GM23248 (cell line): ENCODE data around the gene ANGPTL4. TPM values are rescaled to one million over a fixed set of nuclear protein-coding genes. Genes with fewer than 3 reads are reported as not detected.
"Not testable (repeated sequence)": the region's sequence is repeated elsewhere in the genome, so short reads cannot be mapped to it uniquely, and the experiment has no call there.

ENCODE experiments used
- DNase-seq: peaks from one replicate; pipeline ENCODE4 v3.0.0-alpha.2; 2015
- H2AFZ ChIP-seq: fragments of 200-600 bp; sonication (generic); 2 replicates; pipeline ENCODE4 v1.6.1; 2016; ENCODE audit warnings: antibody characterized with exemption
- H3F3A ChIP-seq: fragments of 200-600 bp; sonication (generic); 2 replicates; pipeline ENCODE4 v1.6.1; 2016; ENCODE audit warnings: mild to moderate bottlenecking, antibody characterized with exemption, mixed run types; ENCODE audit not compliant: insufficient read depth
- H3K27ac ChIP-seq: fragments of 200-600 bp; sonication (generic); 2 replicates; pipeline ENCODE4 v1.5.1; 2016; ENCODE audit warnings: mild to moderate bottlenecking
- H3K27me3 ChIP-seq: fragments of 200-600 bp; sonication (generic); replicated peaks from 2 replicates; pipeline ENCODE4 v1.6.1; 2016; ENCODE audit warnings: mild to moderate bottlenecking; ENCODE audit not compliant: insufficient read depth
- H3K36me3 ChIP-seq: fragments of 200-600 bp; sonication (generic); 2 replicates; pipeline ENCODE4 v1.6.1; 2016; ENCODE audit warnings: low read depth, mild to moderate bottlenecking
- H3K4me1 ChIP-seq: fragments of 200-600 bp; sonication (generic); 2 replicates; pipeline ENCODE4 v1.6.1; 2016; ENCODE audit warnings: mild to moderate bottlenecking; ENCODE audit not compliant: insufficient read depth
- H3K4me2 ChIP-seq: fragments of 200-600 bp; sonication (generic); one replicate; pipeline ENCODE4 v1.6.1; 2016; ENCODE audit warnings: mild to moderate bottlenecking; ENCODE audit not compliant: unreplicated experiment
- H3K4me3 ChIP-seq: fragments of 200-600 bp; sonication (generic); 2 replicates; pipeline ENCODE4 v1.5.1; 2016; ENCODE audit warnings: mild to moderate bottlenecking
- H3K79me2 ChIP-seq: fragments of 200-600 bp; sonication (generic); 2 replicates; pipeline ENCODE4 v1.6.1; 2016; ENCODE audit warnings: mild to moderate bottlenecking; ENCODE audit not compliant: insufficient read depth
- H3K9ac ChIP-seq: fragments of 200-600 bp; sonication (generic); 2 replicates; pipeline ENCODE4 v1.6.1; 2016; ENCODE audit warnings: mild to moderate bottlenecking
- H3K9me2 ChIP-seq: fragments of 200-600 bp; sonication (generic); 2 replicates; pipeline ENCODE4 v1.6.1; 2016; ENCODE audit warnings: mixed run types, mild to moderate bottlenecking, moderate library complexity; ENCODE audit not compliant: insufficient read depth
- H3K9me3 ChIP-seq: fragments of 200-600 bp; sonication (generic); one replicate; pipeline ENCODE4 v1.6.1; 2017; ENCODE audit warnings: low read depth
- H4K20me1 ChIP-seq: fragments of 200-600 bp; sonication (generic); 2 replicates; pipeline ENCODE4 v1.6.0; 2016; ENCODE audit not compliant: insufficient read depth
- EZH2 ChIP-seq: fragments of 200-600 bp; sonication (generic); IDR thresholded peaks from 2 replicates; pipeline ENCODE4 v1.6.1; 2018; ENCODE audit warnings: antibody characterized with exemption, mild to moderate bottlenecking; ENCODE audit not compliant: insufficient read depth, poor library complexity, severe bottlenecking
- EZH2phosphoT487 ChIP-seq: fragments of 200-600 bp; sonication (generic); IDR thresholded peaks from 2 replicates; pipeline ENCODE4 v1.6.1; 2018; ENCODE audit warnings: antibody characterized with exemption, moderate library complexity, mild to moderate bottlenecking, low read depth; ENCODE audit not compliant: insufficient read depth
- WGBS, 2 experiments: methylation state at CpG; one replicate each; pipeline ENCODE4 v1.1.6; 2015 to 2017; ENCODE audit warnings: low lambda C conversion rate in 2 of 2, low coverage in 1 of 2; ENCODE audit errors: missing lambda C conversion rate in 2 of 2; 5-methylcytosine and 5-hydroxymethylcytosine counted together
- in situ Hi-C: fragments of 300-500 bp; cut with MboI; formaldehyde crosslinking; loops from 2 replicates; pipeline ENCODE4 v1.15.0; 2020
- polyA plus RNA-seq: library from polyadenylated mRNA; unstranded; fragments of >200 nt; fragmentation: Nextera tagmentation; extraction: Ambion mirVana; gene quantifications from 2 replicates; pipeline ENCODE4 v1.2.1, GENCODE V29; 2016
- total RNA-seq: library from RNA; depleted of rRNA; stranded (reverse); fragments of >200 nt; shearing (Covaris generic); gene quantifications from 2 replicates; pipeline ENCODE4 v1.2.3, GENCODE V29; 2014

ANGPTL4 gene
- total and polyA plus RNA-seq, 2 experiments from 2014 or later: 13.1 to 37.9 TPM

DNA sequence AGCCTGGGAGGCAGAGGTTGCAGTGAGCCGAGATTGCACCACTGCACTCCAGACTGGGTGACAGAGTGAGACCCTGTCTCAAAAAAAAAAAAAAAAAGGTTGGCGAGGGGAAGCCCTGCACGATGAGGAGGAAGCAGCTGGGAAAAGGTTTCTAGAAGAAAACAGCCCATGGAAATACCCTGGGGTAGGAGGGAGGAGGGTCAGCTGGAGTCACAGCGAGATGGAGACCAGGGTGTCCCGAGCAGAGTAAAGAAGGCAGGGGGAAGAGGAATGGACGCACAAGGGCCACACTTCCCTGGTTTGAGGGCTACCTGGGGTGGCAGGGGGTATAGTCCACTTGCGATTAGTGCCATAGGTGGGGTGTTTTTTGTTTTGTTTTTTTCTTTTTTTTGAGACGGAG is 27.3 kb upstream of the ANGPTL4 start:
- Histone ChIP-seq H3K9ac (no peak overlapping the region), H3K27ac (no peak overlapping the region), H2AFZ (no peak overlapping the region), H3K4me2 (no peak overlapping the region), H3K9me2 (no peaks in the 10 kb centered on the region), H3F3A (no peaks in the 10 kb centered on the region), H3K36me3 (no peaks in the 10 kb centered on the region), H3K9me3 (no peaks in the 10 kb centered on the region), H3K4me1 (no peaks in the 10 kb centered on the region), H3K79me2 (no peaks in the 10 kb centered on the region), H4K20me1 (no peaks in the 10 kb centered on the region), H3K4me3 (no peak overlapping the region), H3K27me3 (peaks cover 13% of the 10 kb centered on the region)
- no peak for DNase-seq
- in situ Hi-C loops: no loop called here
- TF ChIP-seq EZH2phosphoT487: no peak
- no peak for TF ChIP-seq EZH2
- WGBS, 2 experiments: 63 to 65% methylated on average over 7 to 8 of the region's 8 CpGs

DNA sequence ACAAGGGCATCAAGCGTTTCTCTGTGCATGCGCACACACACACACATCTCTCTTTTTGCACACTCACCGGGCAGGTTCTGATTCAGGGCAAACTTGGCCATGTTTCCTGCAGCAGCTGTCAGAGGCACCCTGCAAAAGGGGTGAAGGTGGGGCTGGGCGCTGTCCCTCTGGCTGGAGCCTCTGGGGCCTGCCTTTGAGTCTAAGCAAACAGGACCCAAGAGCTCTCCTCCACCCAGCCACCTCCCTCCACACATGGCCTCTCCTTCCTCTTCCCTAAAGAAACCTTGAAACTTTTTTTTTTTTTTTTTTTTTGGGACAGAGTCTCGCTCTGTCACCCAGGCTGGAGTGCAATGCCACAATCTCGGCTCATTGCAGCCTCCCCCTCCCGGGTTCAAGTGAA is 26.2 kb upstream of the ANGPTL4 start:
- Histone ChIP-seq H4K20me1 (no peaks in the 10 kb centered on the region), H3K4me2 (no peak overlapping the region), H3K9ac (no peak overlapping the region), H3K9me3 (no peaks in the 10 kb centered on the region), H3K27me3 (peaks cover 23% of the 10 kb centered on the region), H3K79me2 (no peaks in the 10 kb centered on the region), H3K4me1 (no peaks in the 10 kb centered on the region), H3F3A (no peaks in the 10 kb centered on the region), H2AFZ (no peak overlapping the region), H3K36me3 (no peaks in the 10 kb centered on the region), H3K4me3 (no peak overlapping the region), H3K9me2 (no peaks in the 10 kb centered on the region), H3K27ac (no peak overlapping the region)
- TF ChIP-seq EZH2: no peak
- no peak for TF ChIP-seq EZH2phosphoT487
- WGBS, 2 experiments: 75 to 76% methylated on average over 6 to 7 of the region's 7 CpGs
- DNase-seq: no peak
- in situ Hi-C loops: no loop called here

DNA sequence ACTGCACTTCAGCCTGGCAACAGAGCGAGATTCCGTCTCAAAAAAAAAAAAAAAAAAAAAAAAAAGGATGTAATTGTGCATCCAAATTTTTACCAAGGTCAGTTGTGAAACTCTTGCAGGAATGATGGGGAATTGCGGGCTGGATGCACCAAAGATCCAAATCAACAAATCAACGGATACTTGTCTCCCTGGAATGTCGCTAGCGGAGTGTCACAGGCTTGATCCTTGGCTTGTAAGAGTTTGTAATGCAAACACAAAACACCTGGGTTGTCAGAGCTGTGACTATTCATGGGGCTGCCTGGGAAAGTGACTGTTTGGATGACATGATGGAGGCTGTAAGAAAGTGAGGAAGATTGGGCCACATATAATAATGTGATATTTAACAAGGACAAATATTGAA is 25.1 kb upstream of the ANGPTL4 start:
- Histone ChIP-seq H3K36me3 (no peaks in the 10 kb centered on the region), H3F3A (no peaks in the 10 kb centered on the region), H3K9me3 (no peaks in the 10 kb centered on the region), H3K27me3 (peaks cover 20% of the 10 kb centered on the region), H3K4me2 (no peak overlapping the region), H3K9ac (no peak overlapping the region), H2AFZ (no peak overlapping the region), H3K79me2 (no peaks in the 10 kb centered on the region), H3K27ac (no peak overlapping the region), H3K4me1 (no peaks in the 10 kb centered on the region), H3K4me3 (no peak overlapping the region), H4K20me1 (no peaks in the 10 kb centered on the region), H3K9me2 (no peaks in the 10 kb centered on the region)
- DNase-seq: no peak
- TF ChIP-seq EZH2 (no peak), EZH2phosphoT487 (no peak)
- in situ Hi-C loops: no loop called here
- WGBS, 2 experiments: 46 to 52% methylated on average over 4 to 5 of the region's 6 CpGs

DNA sequence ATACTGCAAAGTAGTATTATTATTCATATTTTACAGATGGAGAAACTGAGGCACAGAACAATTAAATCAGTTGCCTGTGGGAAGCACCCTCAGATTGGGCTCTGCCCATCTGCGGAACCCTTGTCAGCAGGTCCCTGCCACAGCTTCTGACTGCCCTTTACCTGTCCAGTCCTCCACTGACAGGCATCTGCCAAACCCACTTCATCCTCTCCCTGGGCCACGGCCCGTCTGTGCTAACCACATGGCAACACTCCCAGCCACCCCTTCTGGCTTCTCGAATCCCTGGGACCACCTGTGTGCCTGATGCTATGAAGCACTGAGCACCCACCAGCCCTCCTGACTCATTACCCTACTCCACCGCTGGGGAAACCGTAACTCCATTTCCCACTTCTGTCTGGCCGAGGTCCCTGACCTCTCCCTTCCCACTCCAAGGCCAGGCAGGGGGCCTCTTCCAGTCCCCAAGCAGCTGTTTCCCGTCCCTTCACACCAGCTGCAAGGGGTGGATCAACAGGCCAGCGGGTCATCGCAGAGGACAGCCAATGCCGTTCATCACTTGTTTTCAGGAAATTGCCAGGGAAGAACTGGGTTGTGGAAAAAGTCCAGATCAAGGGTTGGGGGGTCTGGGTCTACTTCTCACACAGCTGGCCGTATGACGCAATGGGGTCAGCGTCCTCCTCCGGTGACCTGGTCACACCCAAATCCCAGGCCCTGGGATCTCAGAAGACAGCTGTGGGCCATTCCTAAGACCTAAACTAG is 23.4 kb upstream of the ANGPTL4 start:
- H4K20me1 ChIP-seq: no peaks in the 10 kb centered on the region
- H3K79me2 ChIP-seq: no peaks in the 10 kb centered on the region
- peaks cover 12% of the 10 kb centered on the region for H3K27me3 ChIP-seq
- no peak overlapping the region for H3K27ac ChIP-seq
- TF ChIP-seq EZH2 (no peak), EZH2phosphoT487 (no peak)
- H3K4me1 ChIP-seq: no peaks in the 10 kb centered on the region
- 11 to 12% methylated on average over 15 of the region's 15 CpGs for WGBS, 2 experiments
- no peak overlapping the region for H2AFZ ChIP-seq
- no peaks in the 10 kb centered on the region for H3K9me3 ChIP-seq
- H3K9ac ChIP-seq: no peak overlapping the region
- no peak overlapping the region for H3K4me2 ChIP-seq
- H3F3A ChIP-seq: no peaks in the 10 kb centered on the region
- no peaks in the 10 kb centered on the region for H3K9me2 ChIP-seq
- H3K4me3 ChIP-seq: no peak overlapping the region
- no peak for DNase-seq
- H3K36me3 ChIP-seq: no peaks in the 10 kb centered on the region
- in situ Hi-C loops: no loop called here

DNA sequence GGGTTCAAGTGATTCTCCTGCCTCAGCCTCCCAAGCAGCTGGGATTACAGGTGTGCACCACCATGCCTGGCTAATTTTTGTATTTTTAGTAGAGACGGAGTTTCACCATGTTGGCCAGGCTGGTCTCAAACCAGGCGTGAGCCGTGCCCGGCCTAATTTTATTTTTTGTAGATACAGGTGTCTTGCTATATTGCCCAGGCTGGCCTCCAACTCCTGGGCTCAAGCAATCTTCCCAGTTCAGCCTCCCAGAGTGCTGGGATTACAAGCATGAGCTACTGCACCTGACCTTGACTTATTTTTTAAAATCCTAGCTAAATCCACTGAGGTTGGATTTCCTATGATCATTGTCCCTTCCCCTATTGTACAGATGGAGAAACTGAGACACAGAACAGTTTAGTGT is 22.5 kb upstream of the ANGPTL4 start:
- DNase-seq, H3K9me3 ChIP-seq, H3K36me3 ChIP-seq, H3K27ac ChIP-seq, H3K4me1 ChIP-seq, H3F3A ChIP-seq, in situ Hi-C loops, H3K79me2 ChIP-seq, H3K4me3 ChIP-seq, H3K9ac ChIP-seq, H3K9me2 ChIP-seq, H4K20me1 ChIP-seq, H3K4me2 ChIP-seq, H2AFZ ChIP-seq: not testable (repeated sequence)
- WGBS, 2 experiments: 68 to 75% methylated on average over 4 of the region's 4 CpGs
- H3K27me3 ChIP-seq: peaks cover 12% of the 10 kb centered on the region
